ENCODE results near the gene BTRC. TPM values are rescaled to one million over a fixed set of nuclear protein-coding genes. Genes with fewer than 3 reads are reported as not detected.
"Not testable (repeated sequence)": the region's sequence is repeated elsewhere in the genome, so short reads cannot be mapped to it uniquely, and the experiment has no call there.

The BTRC gene
- polyA plus RNA-seq, 5 donors = 22.7 to 26.1 (median 25.7) TPM

DNA sequence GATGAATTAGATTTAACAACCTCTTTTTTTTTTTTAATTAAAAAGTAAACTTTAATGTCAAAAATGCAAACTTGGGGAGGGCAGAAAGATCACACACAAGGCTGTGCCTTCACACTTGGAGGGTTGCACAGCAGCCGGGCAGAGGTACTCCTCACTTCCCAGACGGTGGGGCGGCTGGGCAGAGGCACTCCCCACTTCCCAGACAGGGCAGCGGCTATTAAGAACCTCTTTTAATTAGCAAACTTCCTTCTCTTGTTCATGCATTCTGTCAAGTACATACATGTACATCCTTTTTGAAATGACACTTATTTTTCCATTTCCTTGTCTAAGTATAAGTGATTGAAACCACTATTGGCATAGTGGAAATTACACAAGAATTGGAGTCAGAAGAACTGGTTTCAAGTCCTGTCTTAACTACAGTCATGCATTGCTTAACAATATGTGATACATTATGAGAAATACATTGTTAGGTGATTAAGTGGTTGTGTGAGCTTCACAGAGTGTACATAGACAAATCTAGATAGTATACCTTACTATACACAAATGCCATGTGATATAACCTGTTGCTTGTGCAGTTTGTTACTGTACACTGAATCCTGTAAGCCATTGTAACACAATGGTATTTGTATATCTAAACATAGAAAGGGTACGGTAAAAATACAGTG lies 26.5 kb downstream of the BTRC start:
- DNase-seq = no peak

DNA sequence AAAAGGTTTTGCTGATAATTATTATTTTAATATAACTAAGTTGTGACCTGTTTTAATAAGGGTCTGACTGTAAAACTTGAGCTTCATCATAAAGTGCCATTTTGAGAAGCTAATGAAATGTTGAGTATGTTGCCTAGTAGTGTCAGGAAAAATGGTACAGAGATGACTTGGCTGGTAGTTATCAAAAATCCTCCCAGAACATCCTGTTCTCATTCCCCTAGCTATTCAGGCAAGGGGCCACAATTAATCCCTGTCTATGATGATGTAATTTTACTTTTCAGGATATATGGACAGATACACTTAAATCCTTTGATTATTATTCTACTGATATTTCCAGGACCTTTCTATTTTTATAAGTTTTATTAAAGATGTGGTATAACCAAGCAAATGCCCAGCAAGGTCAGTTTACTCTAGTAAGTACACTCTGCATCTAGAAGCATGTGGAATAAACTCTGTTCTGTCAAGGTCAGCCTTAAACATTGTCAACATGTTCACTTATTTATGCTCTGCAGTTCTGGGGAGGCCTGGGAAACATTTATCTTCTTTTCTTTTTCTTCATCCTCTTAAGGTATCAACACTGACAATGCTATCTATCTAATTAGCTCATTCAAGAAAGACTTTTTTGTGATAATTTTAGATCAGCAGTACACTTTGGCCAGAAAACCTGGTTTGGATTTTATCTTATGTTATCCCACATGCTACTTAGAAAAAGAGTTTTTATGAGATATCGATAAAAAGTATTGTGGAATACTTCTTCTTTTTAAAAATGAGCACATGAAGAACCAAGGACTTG lies 32.1 kb downstream of the BTRC start:
- no peak for DNase-seq

DNA sequence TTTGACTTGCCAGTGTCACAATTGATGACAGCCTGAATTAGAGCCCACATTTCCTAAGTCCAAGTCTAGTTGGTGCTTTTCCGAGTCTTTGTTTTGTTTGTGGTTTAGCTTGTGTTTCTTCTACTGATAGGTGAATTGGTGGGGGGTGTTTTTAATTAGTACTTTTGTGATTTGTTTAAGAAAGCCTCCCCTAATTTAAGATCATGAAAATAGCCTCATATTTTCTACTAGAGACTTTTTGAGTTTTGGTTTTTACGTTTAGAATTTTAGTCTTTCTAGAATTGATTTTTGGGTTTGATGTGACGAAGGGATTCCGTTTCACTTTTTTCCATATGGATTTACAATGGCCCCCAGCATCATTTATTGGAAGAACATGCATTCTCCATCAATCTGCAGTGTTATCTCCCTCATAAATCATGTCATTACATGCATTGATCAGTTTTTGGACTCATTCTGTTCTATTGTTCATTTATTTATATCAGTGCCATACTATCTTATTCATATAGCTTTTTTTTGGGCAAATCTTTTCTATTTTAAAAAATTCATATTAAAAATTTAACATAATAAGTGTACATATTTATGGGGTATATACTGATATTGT lies 32.8 kb downstream of the BTRC start:
- DNase-seq = no peak

- DNase-seq = no peak
These were observed 34.8 kb downstream of the BTRC start for GRCh38 chr10:101388676-101389276.

DNA sequence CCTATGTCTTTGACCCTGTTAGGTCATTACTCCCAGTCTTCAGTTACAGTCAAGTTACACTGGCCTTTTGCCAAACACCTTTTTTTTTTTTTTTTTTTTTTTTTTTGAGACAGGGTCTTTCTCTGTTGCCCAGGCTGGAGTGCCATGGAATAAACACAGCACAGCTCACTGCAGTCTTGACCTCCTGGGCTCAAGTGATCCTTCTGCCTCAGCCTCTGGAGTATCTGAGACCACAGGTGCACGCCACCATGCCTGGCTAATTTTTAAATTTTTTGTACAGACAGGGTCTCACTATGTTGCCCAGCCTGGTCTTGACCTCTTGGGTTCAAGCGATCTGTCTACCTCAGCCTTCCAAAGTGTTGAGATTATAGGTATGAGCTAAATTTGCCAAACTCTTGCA lies 35.6 kb downstream of the BTRC start:
- not testable (repeated sequence) for DNase-seq

DNA sequence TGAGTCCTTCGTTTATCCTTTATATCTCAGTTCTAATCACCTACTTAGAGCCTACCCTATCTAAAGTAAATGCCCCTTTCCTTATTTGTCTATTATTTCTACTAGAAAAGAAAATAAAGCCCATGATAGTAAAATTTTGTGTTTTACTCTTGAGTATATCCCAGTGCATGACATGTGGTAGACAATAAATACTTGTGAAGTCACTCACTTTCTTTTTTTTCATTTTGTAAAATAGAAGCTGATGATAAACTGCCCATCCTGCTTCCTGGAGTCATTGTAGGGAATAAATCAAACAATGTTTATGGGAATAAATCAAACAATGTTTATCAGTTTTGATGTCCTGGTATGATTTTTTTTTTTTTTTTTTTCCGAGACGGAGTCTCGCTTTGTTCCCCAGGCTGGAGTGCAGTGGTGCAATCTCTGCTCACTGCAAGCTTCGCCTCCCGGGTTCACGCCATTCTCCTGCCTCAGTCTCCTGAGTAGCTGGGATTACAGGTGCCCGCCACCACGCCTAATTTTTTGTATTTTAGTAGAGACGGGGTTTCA lies 36.1 kb downstream of the BTRC start:
- no peak for DNase-seq

DNA sequence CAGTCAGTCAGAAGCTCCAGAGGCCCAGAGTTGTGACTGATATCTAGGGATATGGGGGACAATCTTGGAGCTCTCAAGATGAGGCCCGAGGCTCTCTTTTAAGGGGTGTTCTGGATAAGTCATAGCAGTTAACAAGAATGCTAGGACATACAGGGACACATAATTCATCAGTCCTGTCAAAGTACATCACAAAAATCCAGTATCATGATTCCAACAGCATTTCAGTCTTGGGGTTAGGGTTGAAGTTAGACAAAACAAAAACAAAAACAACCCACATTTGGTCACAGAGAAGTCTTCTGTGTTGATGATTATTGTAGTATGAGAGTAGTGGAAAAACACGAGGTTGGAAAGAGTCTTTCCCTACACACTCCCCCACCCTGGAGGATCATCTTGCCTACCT lies 39.4 kb downstream of the BTRC start:
- DNase-seq = no peak

DNA sequence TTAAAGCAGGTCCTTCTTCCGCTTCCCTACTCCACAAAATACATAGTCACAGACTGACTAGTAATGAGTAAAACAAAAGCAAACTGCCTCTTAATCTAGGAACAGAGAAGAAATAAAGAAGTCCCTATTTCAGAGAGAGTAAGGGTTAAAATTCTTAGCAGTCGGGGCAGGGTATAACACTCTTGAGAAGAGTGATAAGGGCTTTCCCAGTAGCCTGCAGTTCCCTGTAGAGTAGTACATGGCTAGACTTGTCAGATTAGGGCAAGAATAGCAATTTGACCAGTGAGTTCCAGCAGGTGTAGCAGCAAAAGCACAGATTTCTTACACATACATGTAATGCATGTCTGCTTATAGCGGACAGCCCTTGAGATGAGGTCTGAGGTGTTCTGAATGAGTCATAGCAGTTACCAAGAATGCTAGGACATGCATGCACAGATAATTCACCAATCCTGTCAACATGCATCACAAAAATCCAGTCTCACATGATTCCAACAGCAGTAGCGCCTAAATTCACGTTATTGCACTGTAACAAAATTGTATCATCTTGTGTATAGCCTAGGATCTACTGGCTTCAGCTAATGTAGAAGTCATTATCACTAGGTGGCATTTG lies 40.7 kb downstream of the BTRC start:
- no peak for DNase-seq

DNA sequence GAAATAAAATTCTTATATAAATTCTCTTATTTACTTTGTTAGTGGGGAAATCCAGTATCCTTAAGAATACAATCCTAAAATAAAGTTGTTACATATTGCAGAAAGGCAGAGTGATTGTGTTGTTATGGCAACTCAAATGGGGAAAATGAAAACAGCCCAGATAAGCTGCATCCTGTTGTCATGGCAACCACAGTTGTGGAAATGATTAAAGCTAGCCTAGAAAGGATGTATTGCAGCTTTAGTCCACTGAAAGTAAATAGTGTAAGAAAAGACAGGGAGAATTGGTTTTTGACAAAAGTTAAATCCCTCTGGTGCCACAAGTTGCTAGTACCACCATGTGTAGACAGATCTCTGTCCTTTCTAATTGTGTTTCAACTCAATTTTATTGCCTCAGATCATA lies 43.2 kb downstream of the BTRC start:
- DNase-seq = peak; percentile 67 to 80

DNA sequence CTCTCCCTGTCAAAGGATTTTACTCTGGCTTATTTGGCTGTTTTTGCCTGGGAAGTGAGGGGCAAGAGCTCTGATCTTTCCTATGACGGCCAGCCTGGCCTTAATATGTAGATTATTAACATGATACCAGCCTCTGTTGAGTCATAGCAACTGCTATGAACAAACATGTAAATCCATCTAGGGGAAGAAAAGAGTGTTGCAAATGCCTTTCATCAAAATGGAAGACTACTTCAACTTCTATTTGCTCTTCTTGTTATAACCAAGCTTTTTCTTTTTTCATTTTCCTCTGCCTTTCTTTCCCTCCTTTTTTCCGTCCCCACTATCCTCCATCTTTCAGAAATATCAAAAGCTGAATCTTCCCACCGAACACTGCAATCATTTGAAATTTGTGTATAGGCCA lies 46.6 kb downstream of the BTRC start:
- peak; percentile 23 to 49 for DNase-seq

GRCh38 chr10:101402711-101403110 lies 48.7 kb downstream of the BTRC start:
- no peak for DNase-seq

DNA sequence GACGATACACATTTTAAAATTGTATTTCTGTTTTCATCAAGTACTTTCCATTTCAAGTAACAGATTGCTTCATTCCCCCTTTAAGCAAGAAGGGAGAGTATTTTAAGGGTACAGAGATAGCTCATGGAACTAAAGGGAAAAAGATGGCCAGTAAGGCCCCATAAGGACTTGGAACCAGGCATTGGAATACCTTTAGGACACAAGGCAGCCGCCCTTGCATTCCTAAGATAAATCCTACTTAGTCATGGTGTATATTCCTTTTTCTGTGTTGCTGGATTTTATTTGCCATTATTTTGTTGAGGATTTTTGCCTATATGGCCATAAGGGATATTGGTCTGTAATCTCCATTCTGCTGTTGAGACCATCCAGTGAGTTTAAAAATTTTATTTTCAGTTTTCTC lies 49.2 kb downstream of the BTRC start:
- DNase-seq = no peak

- DNase-seq = no peak
These were observed 51.0 kb downstream of the BTRC start for GRCh38 chr10:101405001-101405400.

- DNase-seq = no peak
These were observed 57.6 kb downstream of the BTRC start for GRCh38 chr10:101411598-101411997.

DNA sequence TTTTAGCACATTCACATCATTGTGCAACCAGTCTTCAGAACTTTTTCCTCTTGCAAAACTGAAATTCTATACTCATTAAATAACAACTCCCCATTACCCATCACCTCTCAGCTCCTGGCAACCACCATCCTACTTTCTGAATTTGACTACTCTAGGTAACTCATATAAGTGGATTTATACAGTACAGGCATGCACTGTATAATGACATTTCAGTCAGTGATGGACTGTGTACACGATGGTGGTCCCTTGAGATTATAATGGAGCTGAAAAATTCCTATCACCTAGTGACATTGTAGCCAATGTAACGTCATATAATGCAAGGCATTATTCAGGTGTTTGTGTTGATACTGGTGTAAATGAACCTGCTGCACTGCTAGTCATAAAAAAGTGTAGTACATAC lies 60.1 kb downstream of the BTRC start:
- DNase-seq = no peak

DNA sequence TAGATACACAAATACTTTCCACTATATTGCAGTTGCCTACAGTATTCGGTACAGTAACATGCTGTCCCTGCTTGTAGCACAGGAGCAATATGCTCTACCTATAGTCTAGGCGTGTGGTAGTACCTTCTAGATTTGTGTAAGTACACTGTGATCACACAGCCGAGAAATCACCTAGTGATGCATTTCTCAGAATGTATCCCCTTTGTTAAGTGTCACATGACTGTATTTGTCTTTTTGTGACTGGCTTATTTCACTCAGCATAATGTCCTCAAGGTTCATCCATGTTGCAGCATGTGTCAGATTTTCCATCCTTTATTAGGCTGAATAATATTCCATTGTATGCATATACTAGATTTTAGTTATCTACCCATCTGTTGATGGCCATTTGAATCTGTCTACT lies 61.9 kb downstream of the BTRC start:
- DNase-seq = no peak

- not testable (repeated sequence) for DNase-seq
These were observed 68.0 kb downstream of the BTRC start for GRCh38 chr10:101421967-101422366.

DNA sequence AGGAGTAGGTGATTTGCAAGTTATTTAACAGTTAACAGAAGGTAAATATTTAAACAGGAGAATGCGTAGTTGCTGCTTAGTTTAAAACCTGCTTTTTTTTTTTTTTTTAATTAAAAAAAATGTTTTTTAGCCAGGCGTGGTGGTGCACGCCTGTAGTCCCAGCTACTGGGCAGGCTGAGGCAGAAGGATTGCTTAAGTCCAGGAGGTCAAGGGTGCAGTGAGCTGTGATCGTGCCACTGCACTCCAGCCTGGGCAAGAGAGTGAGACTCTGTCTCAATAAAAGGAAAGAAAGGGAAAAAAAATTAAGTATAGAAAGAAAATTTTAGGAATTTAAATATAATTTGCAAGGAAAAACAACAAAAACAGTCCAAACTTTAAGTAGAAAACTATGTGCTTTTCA lies 71.6 kb downstream of the BTRC start:
- no peak for DNase-seq

- DNase-seq = no peak
These were observed 74.1 kb downstream of the BTRC start for GRCh38 chr10:101428036-101428435.

DNA sequence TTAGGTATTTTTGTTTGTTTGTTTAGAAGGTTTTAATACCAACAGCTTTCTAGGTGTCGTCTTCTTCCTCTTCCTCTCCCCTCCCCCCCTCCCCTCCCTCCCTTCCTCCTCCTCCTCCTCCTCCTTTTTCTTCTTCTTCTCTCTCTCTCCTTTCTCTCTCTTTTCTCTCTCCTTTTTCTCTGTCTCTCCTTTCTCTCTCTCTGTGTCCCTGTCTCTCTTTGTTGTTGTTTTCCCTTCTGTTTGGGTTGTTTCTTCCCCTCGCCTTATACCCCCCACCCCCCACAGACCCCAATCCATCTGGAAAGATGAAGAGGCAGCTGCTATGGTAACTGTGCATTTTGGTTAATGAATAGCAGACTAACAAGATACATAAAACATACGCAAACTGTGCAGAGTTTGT lies 75.5 kb downstream of the BTRC start:
- no peak for DNase-seq

DNA sequence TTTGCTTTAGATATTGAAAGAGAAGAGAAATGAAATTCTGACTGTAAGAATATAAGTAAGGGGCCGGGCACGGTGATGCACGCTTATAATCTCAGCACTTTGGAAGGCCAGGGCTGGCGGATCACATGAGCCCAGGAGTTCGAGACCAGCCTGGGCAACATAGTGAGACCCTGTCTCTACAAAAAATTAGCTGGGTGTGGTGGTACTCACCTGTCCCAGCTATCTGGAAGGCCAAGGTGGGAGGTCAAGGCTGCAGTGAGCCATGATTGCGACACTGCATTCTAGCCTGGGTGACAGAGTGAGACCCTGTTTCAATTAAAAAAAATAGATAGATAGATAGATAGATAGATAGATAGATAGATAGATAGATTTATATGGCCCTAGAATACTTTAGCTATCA lies 82.3 kb downstream of the BTRC start:
- DNase-seq = no peak

DNA sequence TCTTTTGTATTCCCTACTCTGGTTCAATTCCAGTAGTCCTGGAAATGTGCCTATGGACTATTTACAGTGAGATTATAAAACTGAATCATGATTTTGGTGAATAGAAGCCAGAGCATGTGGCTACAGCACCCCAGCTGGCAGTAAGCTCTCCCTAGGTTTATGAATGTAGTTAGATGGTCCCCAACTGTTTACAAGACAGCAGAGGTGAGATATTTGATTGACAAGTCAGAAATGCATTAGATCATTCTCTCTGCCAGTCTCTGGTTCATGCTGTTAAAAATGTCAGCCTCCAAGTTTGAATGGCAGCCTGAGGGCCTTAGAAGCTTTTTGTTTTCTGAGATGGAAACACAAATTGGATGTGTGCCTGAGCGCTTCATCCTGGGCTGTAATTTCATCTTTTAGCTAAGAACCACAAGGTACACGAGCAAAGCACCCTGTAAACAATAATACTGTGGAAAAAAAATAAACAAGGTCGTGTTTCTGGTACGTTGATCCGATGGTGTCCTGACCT lies 85.0 kb downstream of the BTRC start:
- no peak for DNase-seq

Measured in right lung (tissue), 5 donors.